H1 (cell line): ENCODE data around the gene TMSB15B. TPM values are rescaled to one million over a fixed set of nuclear protein-coding genes. Genes with fewer than 3 reads are reported as not detected.

Source experiments
- CHD2 ChIP-seq: IDR thresholded peaks from 2 replicates; pipeline ENCODE4 v1.6.1; 2012; ENCODE audit warnings: low read length, improper control_type of control experiment
- SP1 ChIP-seq: IDR thresholded peaks from 2 replicates; pipeline ENCODE4 v1.6.1; 2011; ENCODE audit warnings: low read depth, low read length
- TBP ChIP-seq: IDR thresholded peaks from 2 replicates; pipeline ENCODE4 v1.6.1; 2011; ENCODE audit warnings: low read depth, low read length, improper control_type of control experiment
- polyA plus RNA-seq, 7 experiments: library from polyadenylated mRNA; depleted of rRNA in 3 of 7; stranded (reverse) in 5 of 7; unstranded in 2 of 7; fragments of >200 nt in 5 of 7; fragments of 200-250 nt in 2 of 7; gene quantifications; 1 replicate in 5 of 7; 2 replicates in 1 of 7; 4 replicates in 1 of 7; pipeline versions ENCODE4 v1.2.1 to v1.2.3, GENCODE V29; 2011 to 2013; ENCODE audit warnings: missing spikeins in 2 of 7, mixed read lengths in 2 of 7
- total RNA-seq: library from RNA; stranded (reverse); fragmentation: NEBNext Ultra II Directional; extraction: Animal tissue kit (Norgen Biotek cat#: 25700); gene quantifications from 2 replicates; pipeline ENCODE4 v1.2.1, GENCODE V29; 2021

The TMSB15B gene
- total and polyA plus RNA-seq, 2 of the 8 experiments (the other 6 are each of a cell fraction or from before 2014, with no cell fraction given), result 11.7 to 12.1 TPM

DNA sequence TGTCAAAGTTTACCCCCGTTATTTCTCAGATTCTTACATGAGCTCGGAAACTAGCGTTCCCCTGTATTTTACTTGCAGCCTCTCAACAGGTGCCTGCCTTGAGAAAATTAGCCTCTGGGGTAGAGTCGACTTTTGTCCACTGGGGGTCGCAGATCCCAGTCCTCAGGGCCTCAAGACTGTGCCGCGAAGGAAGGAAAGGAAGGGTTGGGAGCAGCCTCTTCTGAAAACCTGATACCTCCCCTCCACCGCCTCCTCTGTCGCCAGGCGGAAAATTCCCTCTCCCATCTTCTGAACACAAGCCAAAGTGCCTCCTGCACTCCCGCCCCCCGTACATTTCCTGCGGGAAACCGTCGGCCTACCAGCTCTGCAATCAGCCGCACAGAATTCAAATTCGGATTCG, 44.4 kb upstream of the TMSB15B start (continued):
- TF ChIP-seq SP1 (no peak), CHD2 (no peak), TBP (0 out of 2 replicates have a peak, but pooled peaks have one; percentile 24)
